Epithelial cell of alveolus of lung (primary cell): Measurements from ENCODE around the gene GSTA3. TPM values are rescaled to one million over a fixed set of nuclear protein-coding genes. Genes with fewer than 3 reads are reported as not detected.

Experiments
- total RNA-seq: library from RNA; depleted of rRNA; stranded (reverse); fragments of >200 nt; gene quantifications from 2 replicates; pipeline ENCODE4 v1.2.1, GENCODE V29; 2015

GSTA3 gene
- total RNA-seq, result not detected in 2 replicates

GRCh38 chr6:52909531-52909930, at the start of gene GSTA3:
GSTA3 (minus strand) TSS chr6:52909698; CDS start chr6:52905834, 3,864 bp downstream.

Other genes with a start within 250 kb of the GSTA3 start
- 25.7 and 41.5 TPM in 2 replicates for gene TMEM14A, start 238.6 kb downstream of the GSTA3 start, total RNA-seq
- gene GSTA2, start 146.2 kb downstream of the GSTA3 start, total RNA-seq, result not detected in 2 replicates
- gene GSTA1, start 105.9 kb downstream of the GSTA3 start, total RNA-seq, result not detected in 2 replicates
- gene GSTA5, start 68.9 kb downstream of the GSTA3 start, total RNA-seq, result not detected in 2 replicates
- gene GSTA4, start 85.6 kb upstream of the GSTA3 start, total RNA-seq, result 35.8 and 45.8 TPM in 2 replicates
- gene CILK1, start 152.1 kb upstream of the GSTA3 start, total RNA-seq, result 8.1 and 15.3 TPM in 2 replicates
- 18.4 and 29.1 TPM in 2 replicates for gene FBXO9, start 155.7 kb upstream of the GSTA3 start, total RNA-seq
- not detected in 2 replicates for gene GCM1, start 239.1 kb upstream of the GSTA3 start, total RNA-seq